Kidney (tissue), 14 donors: ENCODE measurements around the gene FBXL16. TPM values are rescaled to one million over a fixed set of nuclear protein-coding genes. Genes with fewer than 3 reads are reported as not detected.

Experiments
- DNase-seq, 5 donors: peaks; one replicate each; pipeline ENCODE4 v3.0.0-alpha.2; 2013 to 2020
- FAIRE-seq: peaks from 2 replicates; lab custom pipeline; 2012; peaks lifted over from hg19 to GRCh38; lab: Jason Lieb, UNC
- H3K27ac ChIP-seq, 2 donors: one replicate each; pipeline ENCODE4 v1.7.0; 2013; ENCODE audit warnings: low read depth in 2 of 2, low read length in 2 of 2, inconsistent platforms in 1 of 2
- H3K27me3 ChIP-seq: one replicate; pipeline ENCODE4 v1.7.1; 2013; ENCODE audit warnings: low read length, inconsistent platforms; ENCODE audit not compliant: control insufficient read depth, insufficient read depth
- H3K36me3 ChIP-seq, 3 donors: one replicate each; pipeline versions ENCODE4 v1.7.0 to v1.7.1; 2013; ENCODE audit warnings: low read length in 3 of 3, control low read depth in 1 of 3, inconsistent platforms in 1 of 3; ENCODE audit not compliant: insufficient read depth in 3 of 3, control insufficient read depth in 2 of 3
- H3K4me1 ChIP-seq, 3 donors: one replicate each; pipeline versions ENCODE4 v1.7.0 to v1.7.1; 2013; ENCODE audit warnings: low read length in 3 of 3, inconsistent platforms in 1 of 3, low read depth in 1 of 3; ENCODE audit not compliant: control insufficient read depth in 2 of 3, insufficient read depth in 2 of 3
- H3K4me3 ChIP-seq, 3 donors: one replicate each; pipeline versions ENCODE4 v1.7.0 to v1.8.1; 2013; ENCODE audit warnings: low read length in 3 of 3, control low read depth in 1 of 3, inconsistent platforms in 1 of 3
- H3K9ac ChIP-seq, 3 donors: one replicate each; pipeline versions ENCODE4 v1.7.0 to v1.7.1; 2013; ENCODE audit warnings: low read length in 3 of 3, control low read depth in 1 of 3, inconsistent platforms in 1 of 3
- H3K9me3 ChIP-seq, 3 donors: one replicate each; pipeline versions ENCODE4 v1.7.0 to v1.7.1; 2013; ENCODE audit warnings: low read length in 3 of 3, control low read depth in 1 of 3, inconsistent platforms in 1 of 3; ENCODE audit not compliant: control insufficient read depth in 2 of 3, insufficient read depth in 1 of 3
- intact Hi-C: fragments of 100-400 bp; cut with DNase I; formaldehyde crosslinking; loops from one replicate; pipeline ENCODE4 v1.11.1; 2022
- polyA plus RNA-seq: library from polyadenylated mRNA; stranded (reverse); fragments of 350-450 nt; fragmentation: Illumina TruSeq; extraction: RNeasy Lipid Tissue Mini Kit (QIAGEN cat#74804); gene quantifications from one replicate; pipeline ENCODE4 v1.2.3, GENCODE V29; 2014; ENCODE audit warnings: low read depth, low replicate concordance; ENCODE audit not compliant: insufficient read depth
- total RNA-seq: library from RNA; stranded (reverse); fragmentation: NEBNext Ultra II Directional; extraction: Animal tissue kit (Norgen Biotek cat#: 25700); gene quantifications from one replicate; pipeline ENCODE4 v1.2.1, GENCODE V29; 2021
- TF ChIP-seq, protein P1 (sequence below): IDR thresholded peaks from 3 replicates; pipeline ENCODE4 v1.5.1; 2012; ENCODE audit warnings: mild to moderate bottlenecking, moderate library complexity, borderline replicate concordance; ENCODE audit not compliant: insufficient read depth; ENCODE audit errors: extremely low read depth
- donor health status: control.
- donor health status: control.
- donor health status: control.
- donor health status: control.
- donor health status: control.
- donor health status: DM: yes; HTN: yes; CAD: no.
- donor health status: Normal renal cell carcinoma (clear cell type).

The FBXL16 gene
- total and polyA plus RNA-seq, 2 donors from 2014 or later = 12.0 to 44.9 TPM

DNA sequence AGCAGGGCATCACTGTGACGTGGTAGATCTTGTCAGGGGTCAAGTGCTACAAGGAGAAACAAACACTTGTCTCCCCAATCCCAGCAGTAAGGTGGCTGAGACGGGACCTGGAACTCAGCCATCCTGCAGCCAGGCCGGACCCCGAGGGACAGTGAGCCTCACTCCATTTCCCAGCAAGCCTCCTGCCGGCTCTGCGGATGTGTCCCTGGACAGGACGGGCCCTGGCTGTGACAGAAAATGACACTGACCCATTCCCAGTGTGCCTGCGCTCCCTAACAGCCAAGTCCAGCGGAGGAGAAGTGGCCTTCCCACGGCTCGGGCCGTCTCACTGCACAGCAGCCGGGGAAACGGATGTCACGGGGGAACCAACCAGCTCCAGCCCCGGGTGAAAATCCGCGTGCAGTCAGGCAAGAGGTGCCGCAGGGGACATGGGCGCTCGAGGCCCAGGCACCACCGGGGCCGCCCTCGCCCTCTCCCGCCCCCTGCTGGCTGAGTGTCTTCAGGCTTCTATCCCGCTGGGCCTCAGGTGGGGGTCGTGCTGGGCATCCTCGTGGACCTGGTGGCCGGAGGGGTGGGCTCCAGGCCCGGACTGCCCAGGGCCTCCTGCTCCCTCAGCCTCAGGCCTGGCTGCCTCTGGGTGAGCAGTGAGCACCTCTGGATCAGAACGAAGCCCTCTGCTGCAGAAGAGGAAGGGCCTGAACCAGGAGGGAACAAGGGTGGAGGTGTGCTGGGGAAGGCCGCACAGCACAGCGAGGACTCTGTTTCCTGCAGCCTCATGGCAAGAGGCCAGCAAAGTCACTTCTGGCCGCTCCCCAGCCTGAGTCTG lies 28.0 kb upstream of the FBXL16 start:
- intact Hi-C loops = no loop called here
- FAIRE-seq = no peak
- H3K27me3 ChIP-seq = no peaks in the 10 kb centered on the region
- H3K4me1 ChIP-seq = peaks cover 0 to under 1% (median 0%) of the 10 kb centered on the region in 3 donors
- H3K36me3 ChIP-seq = peaks cover 0 to 3% (median 0%) of the 10 kb centered on the region in 3 donors
- no peaks in the 10 kb centered on the region for H3K9me3 ChIP-seq
- no peak overlapping the region for H3K4me3 ChIP-seq
- TF ChIP-seq, protein P1, sequence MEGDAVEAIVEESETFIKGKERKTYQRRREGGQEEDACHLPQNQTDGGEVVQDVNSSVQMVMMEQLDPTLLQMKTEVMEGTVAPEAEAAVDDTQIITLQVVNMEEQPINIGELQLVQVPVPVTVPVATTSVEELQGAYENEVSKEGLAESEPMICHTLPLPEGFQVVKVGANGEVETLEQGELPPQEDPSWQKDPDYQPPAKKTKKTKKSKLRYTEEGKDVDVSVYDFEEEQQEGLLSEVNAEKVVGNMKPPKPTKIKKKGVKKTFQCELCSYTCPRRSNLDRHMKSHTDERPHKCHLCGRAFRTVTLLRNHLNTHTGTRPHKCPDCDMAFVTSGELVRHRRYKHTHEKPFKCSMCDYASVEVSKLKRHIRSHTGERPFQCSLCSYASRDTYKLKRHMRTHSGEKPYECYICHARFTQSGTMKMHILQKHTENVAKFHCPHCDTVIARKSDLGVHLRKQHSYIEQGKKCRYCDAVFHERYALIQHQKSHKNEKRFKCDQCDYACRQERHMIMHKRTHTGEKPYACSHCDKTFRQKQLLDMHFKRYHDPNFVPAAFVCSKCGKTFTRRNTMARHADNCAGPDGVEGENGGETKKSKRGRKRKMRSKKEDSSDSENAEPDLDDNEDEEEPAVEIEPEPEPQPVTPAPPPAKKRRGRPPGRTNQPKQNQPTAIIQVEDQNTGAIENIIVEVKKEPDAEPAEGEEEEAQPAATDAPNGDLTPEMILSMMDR = no peak
- H3K27ac ChIP-seq = no peak overlapping the region
- H3K9ac ChIP-seq = no peak overlapping the region
- DNase-seq = peak in 2 of 5 donors; percentile 42 to 73

DNA sequence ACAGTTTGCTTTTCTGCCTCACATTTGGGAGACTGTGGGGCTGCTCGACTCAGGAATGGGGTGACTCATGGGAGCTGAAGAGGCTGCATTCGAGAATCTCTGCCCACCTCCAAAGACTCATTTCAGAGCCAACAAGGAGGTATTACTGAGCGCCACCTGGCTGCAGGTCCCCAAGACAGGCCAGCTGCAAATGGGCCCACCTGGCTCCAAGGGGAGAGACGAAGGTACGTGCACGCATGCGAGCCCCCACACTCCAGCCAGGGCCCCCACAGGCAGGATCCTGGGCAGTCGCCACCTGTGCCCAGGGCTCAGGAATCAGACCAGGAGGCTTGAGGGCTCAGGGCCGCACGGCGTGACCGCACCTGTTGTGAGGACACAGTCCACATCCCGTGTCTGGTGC lies 27.3 kb upstream of the FBXL16 start:
- Histone ChIP-seq H3K4me1 (peaks cover 0 to 3% (median 0%) of the 10 kb centered on the region in 3 donors), H3K36me3 (peaks cover 0 to 3% (median 0%) of the 10 kb centered on the region in 3 donors), H3K27me3 (no peaks in the 10 kb centered on the region), H3K27ac (no peak overlapping the region), H3K9me3 (no peaks in the 10 kb centered on the region), H3K4me3 (no peak overlapping the region), H3K9ac (no peak overlapping the region)
- DNase-seq = peak in 1 of 5 donors; percentile 29
- TF ChIP-seq, protein P1 = no peak
- intact Hi-C loops = no loop called here
- FAIRE-seq = no peak

DNA sequence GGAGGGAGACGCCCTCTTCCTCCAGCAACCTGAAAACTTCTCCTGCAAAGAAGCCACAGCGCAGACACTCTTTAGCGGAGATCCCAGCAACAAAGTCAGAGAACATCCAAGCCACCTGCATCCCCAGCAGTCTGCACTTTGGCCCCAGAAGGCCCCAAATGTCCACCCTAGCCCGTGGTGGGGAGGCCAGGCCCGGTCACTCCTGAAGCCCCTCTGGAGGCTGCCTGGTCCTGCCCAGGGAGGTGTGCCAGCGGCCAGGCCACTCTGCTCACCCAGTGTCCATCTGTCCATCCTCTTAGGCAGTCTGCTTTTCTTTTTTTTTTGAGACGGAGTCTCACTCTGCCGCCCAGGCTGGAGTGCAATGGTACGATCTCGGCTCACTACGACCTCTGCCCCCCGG lies 26.7 kb upstream of the FBXL16 start:
- Histone ChIP-seq H3K4me1 (peaks cover 0 to 5% (median 0%) of the 10 kb centered on the region in 3 donors), H3K4me3 (no peak overlapping the region), H3K9ac (no peak overlapping the region), H3K9me3 (no peaks in the 10 kb centered on the region), H3K36me3 (peaks cover 0 to 3% (median 0%) of the 10 kb centered on the region in 3 donors), H3K27me3 (no peaks in the 10 kb centered on the region), H3K27ac (no peak overlapping the region)
- no peak for DNase-seq
- FAIRE-seq = no peak
- intact Hi-C loops = no loop called here
- TF ChIP-seq, protein P1 = no peak
